Lung (tissue), 12 donors: ENCODE data around the gene CPT1B. TPM values are rescaled to one million over a fixed set of nuclear protein-coding genes. Genes with fewer than 3 reads are reported as not detected.

Experiments
- ATAC-seq: fragments of 200-7000 bp; cut with Tn5 transposase; one replicate; pipeline ENCODE4 v1.9.1; 2020; ENCODE audit warnings: moderate number of reproducible peaks; ENCODE audit not compliant: insufficient read depth, low FRiP score
- DNase-seq, 3 donors: peaks; one replicate each; pipeline ENCODE4 v3.0.0-alpha.2; 2013 to 2017
- H3K27ac ChIP-seq, 2 donors: one replicate each; pipeline ENCODE4 v1.5.1; 2013; ENCODE audit warnings: mild to moderate bottlenecking in 2 of 2, moderate library complexity in 2 of 2, control low read depth in 1 of 2, inconsistent platforms in 1 of 2, low read depth in 1 of 2, low read length in 1 of 2
- H3K27me3 ChIP-seq, 3 donors: one replicate each; pipeline ENCODE4 v1.5.1; 2013; ENCODE audit warnings: low read length in 2 of 3; ENCODE audit not compliant: control insufficient read depth in 3 of 3, insufficient read depth in 3 of 3
- H3K36me3 ChIP-seq, 4 donors: one replicate each; pipeline ENCODE4 v1.5.1; 2013; ENCODE audit warnings: low read length in 4 of 4, mild to moderate bottlenecking in 1 of 4, moderate library complexity in 1 of 4; ENCODE audit not compliant: control insufficient read depth in 4 of 4, insufficient read depth in 4 of 4
- H3K4me1 ChIP-seq, 5 donors: one replicate each; pipeline ENCODE4 v1.5.1; 2013; ENCODE audit warnings: low read length in 5 of 5, mild to moderate bottlenecking in 2 of 5, moderate library complexity in 1 of 5; ENCODE audit not compliant: control insufficient read depth in 5 of 5, insufficient read depth in 5 of 5
- H3K4me3 ChIP-seq: one replicate; pipeline ENCODE4 v1.5.1; 2013; ENCODE audit warnings: mild to moderate bottlenecking, control low read depth, moderate library complexity
- H3K9ac ChIP-seq, 2 donors: one replicate each; pipeline ENCODE4 v1.5.1; 2013; ENCODE audit warnings: low read length in 2 of 2, control low read depth in 1 of 2; ENCODE audit not compliant: insufficient read depth in 1 of 2
- H3K9me3 ChIP-seq, 4 donors: one replicate each; pipeline ENCODE4 v1.5.1; 2013; ENCODE audit warnings: low read length in 3 of 4, mild to moderate bottlenecking in 1 of 4, moderate library complexity in 1 of 4; ENCODE audit not compliant: control insufficient read depth in 4 of 4, insufficient read depth in 3 of 4
- CTCF ChIP-seq: IDR thresholded peaks from 2 replicates; pipeline ENCODE4 v1.5.1; 2012; ENCODE audit warnings: mild to moderate bottlenecking; ENCODE audit errors: control extremely low read depth, extremely low read depth
- WGBS, 2 donors: extraction: QIAGEN DNeasy Blood & Tissue Kit; methylation state at CpG; one replicate each; pipeline ENCODE4 v1.1.7; 2013; 5-methylcytosine and 5-hydroxymethylcytosine counted together
- polyA plus RNA-seq, 2 donors: library from polyadenylated mRNA; stranded (reverse); fragments of 200-250 nt; gene quantifications; one replicate each; pipeline ENCODE4 v1.2.1, GENCODE V29; 2013
- total RNA-seq, 2 donors: library from RNA; depleted of rRNA in 1 of 2; stranded (reverse); fragments of >200 nt in 1 of 2; gene quantifications; one replicate each; pipeline ENCODE4 v1.2.1, GENCODE V29; 2014 to 2021
- donor health status: control.
- donor health status: control.
- donor health status: Bipolar disorder and iron deficiency.
- donor health status: healthy.
- donor health status: DM: yes; HTN: yes; CAD: no.

The CPT1B gene
- total and polyA plus RNA-seq, 4 donors = 5.7 to 21.2 (median 13.2) TPM

- Histone ChIP-seq H3K4me3 (no peak overlapping the region), H3K4me1 (peaks cover 0 to 20% (median 10%) of the 10 kb centered on the region in 5 donors), H3K27me3 (peaks cover 0 to 12% (median 5%) of the 10 kb centered on the region in 3 donors), H3K9ac (no peak overlapping the region), H3K9me3 (no peaks in the 10 kb centered on the region), H3K27ac (no peak overlapping the region), H3K36me3 (peaks cover 0 to 18% (median 0%) of the 10 kb centered on the region in 4 donors)
- ATAC-seq (no peak), DNase-seq (no peak)
- TF ChIP-seq CTCF = no peak
- 94 to 95% methylated on average over 27 of the region's 27 CpGs for WGBS, 2 donors
These were observed 47.5 kb upstream of the CPT1B start for GRCh38 chr22:50625568-50626313.

- no peak overlapping the region for H3K4me3 ChIP-seq
- WGBS, 2 donors = 92 to 93% methylated on average over 14 of the region's 14 CpGs
- H3K27me3 ChIP-seq = peaks cover 0 to 12% (median 6%) of the 10 kb centered on the region in 3 donors
- H3K27ac ChIP-seq = no peak overlapping the region
- DNase-seq (no peak), ATAC-seq (no peak)
- H3K36me3 ChIP-seq = peaks cover 0 to 18% (median 0%) of the 10 kb centered on the region in 4 donors
- peaks cover 0 to 21% (median 12%) of the 10 kb centered on the region in 5 donors for H3K4me1 ChIP-seq
- no peaks in the 10 kb centered on the region for H3K9me3 ChIP-seq
- no peak for TF ChIP-seq CTCF
- H3K9ac ChIP-seq = no peak overlapping the region
These were observed 46.9 kb upstream of the CPT1B start for GRCh38 chr22:50625131-50625567.

- TF ChIP-seq CTCF = no peak
- peaks cover 0 to 12% (median 6%) of the 10 kb centered on the region in 3 donors for H3K27me3 ChIP-seq
- H3K9ac ChIP-seq = no peak overlapping the region
- no peak overlapping the region for H3K27ac ChIP-seq
- ATAC-seq (no peak), DNase-seq (no peak)
- peaks cover 0 to 19% (median 12%) of the 10 kb centered on the region in 5 donors for H3K4me1 ChIP-seq
- 83 to 88% methylated on average over 16 of the region's 16 CpGs for WGBS, 2 donors
- H3K36me3 ChIP-seq = peaks cover 0 to 18% (median 0%) of the 10 kb centered on the region in 4 donors
- no peak overlapping the region for H3K4me3 ChIP-seq
- H3K9me3 ChIP-seq = no peaks in the 10 kb centered on the region
These were observed 46.3 kb upstream of the CPT1B start for GRCh38 chr22:50624347-50625130.
